HCT116 (cell line): ENCODE data around the gene IFITM2. TPM values are rescaled to one million over a fixed set of nuclear protein-coding genes. Genes with fewer than 3 reads are reported as not detected.

Experiments used
- ATAC-seq: fragments of 200-7000 bp; cut with Tn5 transposase; 2 replicates; pipeline ENCODE4 v1.9.1; 2020; ENCODE audit warnings: mild to moderate bottlenecking, moderate library complexity
- BruUV-seq: library from RNA; stranded (reverse); fragments of 400-500 nt; replicated peaks from 2 replicates; lab custom pipeline; 2021; lab: Mats Ljungman, UMichigan
- CTCF ChIA-PET: fragments of 300-600 bp; sonication (Branson Sonifier 250); formaldehyde crosslinking; loops from one replicate; lab custom pipeline; 2021; ENCODE audit warnings: antibody characterized with exemption; lab: Charles Lee
- POLR2A ChIA-PET: fragments of 300-600, 350-600 bp; sonication (Branson Sonifier 250); formaldehyde crosslinking; loops from one replicate; lab custom pipeline; 2021; ENCODE audit warnings: antibody characterized with exemption; lab: Charles Lee
- RAD21 ChIA-PET, 2 experiments: fragments of 300-600 bp; sonication (Branson Sonifier 250); formaldehyde crosslinking; loops; one replicate each; lab custom pipeline; 2023; ENCODE audit warnings: low total read pairs in 2 of 2; ENCODE audit not compliant: uncharacterized antibody in 2 of 2, unreplicated experiment in 2 of 2, low non-redundant PET in 1 of 2; lab: Charles Lee
- DNase-seq: peaks from one replicate; pipeline ENCODE4 v3.0.0-alpha.2; 2010; ENCODE audit warnings: low read depth, low spot score
- H2AFZ ChIP-seq: fragments of 200-600 bp; shearing (Covaris generic), sonication (generic); 2 replicates; pipeline ENCODE4 v1.6.1; 2017; ENCODE audit warnings: low read depth, mixed run types, mixed read lengths, antibody characterized with exemption, low read length; ENCODE audit not compliant: poor library complexity, severe bottlenecking
- H3K27ac ChIP-seq: 2 replicates; pipeline ENCODE4 v1.5.1; 2012; ENCODE audit warnings: low read depth, low read length
- H3K27me3 ChIP-seq: fragments of 200-600 bp; sonication (generic); 2 replicates; pipeline ENCODE4 v1.6.1; 2016; ENCODE audit warnings: mixed run types, low read length, mixed read lengths; ENCODE audit not compliant: insufficient read depth
- H3K36me3 ChIP-seq, 2 experiments: fragments of 200-500 bp in 1 of 2; fragments of 200-600 bp in 1 of 2; sonication (Bioruptor generic) in 1 of 2; sonication (generic) in 1 of 2; 2 replicates each; pipeline versions ENCODE4 v1.5.1 to v1.6.1; 2014 to 2016; ENCODE audit warnings: low read length in 2 of 2, inconsistent platforms in 1 of 2, mixed read lengths in 1 of 2, mixed run types in 1 of 2; ENCODE audit not compliant: insufficient read depth in 2 of 2, control insufficient read depth in 1 of 2
- H3K4me1 ChIP-seq, 2 experiments: fragments of 200-600 bp in 1 of 2; sonication (generic) in 1 of 2; 2 replicates each; pipeline versions ENCODE4 v1.5.1 to v1.6.1; 2012 to 2017; ENCODE audit warnings: low read length in 2 of 2, inconsistent platforms in 1 of 2, mild to moderate bottlenecking in 1 of 2, mixed read lengths in 1 of 2, mixed run types in 1 of 2, moderate library complexity in 1 of 2; ENCODE audit not compliant: insufficient read depth in 2 of 2, control insufficient read depth in 1 of 2
- H3K4me2 ChIP-seq: fragments of 200-600 bp; sonication (generic); 2 replicates; pipeline ENCODE4 v1.6.1; 2017; ENCODE audit warnings: mixed run types, low read length, mixed read lengths
- H3K4me3 ChIP-seq, 2 experiments: fragments of 200-600 bp in 1 of 2; sonication (generic) in 1 of 2; replicated peaks in 1 of 2; 2 replicates each; pipeline ENCODE4 v1.5.1; 2011 to 2016; ENCODE audit warnings: low read length in 2 of 2, control low read depth in 1 of 2, low read depth in 1 of 2, mild to moderate bottlenecking in 1 of 2, mixed read lengths in 1 of 2, mixed run types in 1 of 2
- H3K79me2 ChIP-seq: fragments of 200-600 bp; sonication (generic); 2 replicates; pipeline ENCODE4 v1.6.1; 2017; ENCODE audit warnings: mild to moderate bottlenecking, mixed run types, low read length, moderate library complexity, mixed read lengths; ENCODE audit not compliant: insufficient read depth
- H3K9ac ChIP-seq: fragments of 200-600 bp; sonication (generic); 2 replicates; pipeline ENCODE4 v1.6.1; 2016; ENCODE audit warnings: low read length, mixed read lengths
- H3K9me2 ChIP-seq: fragments of 200-600 bp; sonication (generic), shearing (Covaris generic); 2 replicates; pipeline ENCODE4 v1.6.1; 2017; ENCODE audit warnings: mixed run types, mild to moderate bottlenecking, moderate library complexity; ENCODE audit not compliant: insufficient read depth
- H3K9me3 ChIP-seq, 2 experiments: fragments of 200-500 bp in 1 of 2; fragments of 200-600 bp in 1 of 2; sonication (Bioruptor generic) in 1 of 2; sonication (generic) in 1 of 2; 2 replicates each; pipeline ENCODE4 v1.6.1; 2014 to 2017; ENCODE audit warnings: low read length in 2 of 2, mixed read lengths in 2 of 2, inconsistent platforms in 1 of 2, low read depth in 1 of 2, mild to moderate bottlenecking in 1 of 2, mixed run types in 1 of 2, moderate library complexity in 1 of 2; ENCODE audit not compliant: control insufficient read depth in 1 of 2, insufficient read depth in 1 of 2
- H4K20me1 ChIP-seq: fragments of 200-600 bp; sonication (generic), shearing (Covaris generic); 2 replicates; pipeline ENCODE4 v1.6.1; 2017; ENCODE audit warnings: mixed run types, mild to moderate bottlenecking, moderate library complexity; ENCODE audit not compliant: insufficient read depth
- CBX3 ChIP-seq: IDR thresholded peaks from 2 replicates; pipeline ENCODE4 v1.6.1; 2012; ENCODE audit warnings: low read depth
- CEBPB ChIP-seq: IDR thresholded peaks from 2 replicates; pipeline ENCODE4 v1.6.1; 2012; ENCODE audit warnings: low read depth
- CTCF ChIP-seq, 3 experiments: fragments of 200-600 bp in 1 of 3; sonication (generic) in 1 of 3; IDR thresholded peaks in 2 of 3; conservative IDR thresholded peaks in 1 of 3; 2 replicates each; pipeline ENCODE4 v1.5.1; 2012 to 2017; ENCODE audit warnings: low read depth in 2 of 3, low read length in 2 of 3, antibody characterized with exemption in 1 of 3, borderline replicate concordance in 1 of 3, control low read depth in 1 of 3, mild to moderate bottlenecking in 1 of 3, mixed read lengths in 1 of 3, mixed run types in 1 of 3, moderate library complexity in 1 of 3; ENCODE audit not compliant: insufficient read depth in 1 of 3
- EGR1 ChIP-seq: IDR thresholded peaks from 2 replicates; pipeline ENCODE4 v1.6.1; 2012; ENCODE audit warnings: low read depth
- ELF1 ChIP-seq: IDR thresholded peaks from 2 replicates; pipeline ENCODE4 v1.6.1; 2012; ENCODE audit warnings: low read depth, borderline replicate concordance
- EZH2phosphoT487 ChIP-seq: fragments of 200-600 bp; IDR thresholded peaks from 2 replicates; pipeline ENCODE4 v1.6.1; 2018; ENCODE audit warnings: antibody characterized with exemption, borderline replicate concordance
- JUND ChIP-seq: IDR thresholded peaks from 2 replicates; pipeline ENCODE4 v1.6.1; 2012
- MAX ChIP-seq: IDR thresholded peaks from 2 replicates; pipeline ENCODE4 v1.6.1; 2012
- POLR2A ChIP-seq: IDR thresholded peaks from 2 replicates; pipeline ENCODE4 v1.7.0; 2011; ENCODE audit warnings: borderline replicate concordance; ENCODE audit not compliant: insufficient read depth, insufficient read length; ENCODE audit errors: extremely low read depth
- REST ChIP-seq: IDR thresholded peaks from 2 replicates; pipeline ENCODE4 v1.6.1; 2012; ENCODE audit warnings: low read depth
- SIN3A ChIP-seq: IDR thresholded peaks from 2 replicates; pipeline ENCODE4 v1.6.1; 2012; ENCODE audit warnings: low read depth
- SRF ChIP-seq: IDR thresholded peaks from 2 replicates; pipeline ENCODE4 v1.6.1; 2012; ENCODE audit warnings: low read depth
- TCF7L2 ChIP-seq: IDR thresholded peaks from 2 replicates; pipeline ENCODE4 v1.7.0; 2011; ENCODE audit warnings: borderline replicate concordance, inconsistent platforms; ENCODE audit not compliant: insufficient read depth, insufficient read length; ENCODE audit errors: extremely low read depth
- ZFX ChIP-seq: fragments of 450-650 bp; IDR thresholded peaks from 2 replicates; pipeline ENCODE4 v1.6.1; 2017
- intact Hi-C: fragments of 100-400 bp; cut with micrococcal nuclease; formaldehyde crosslinking; loops from 2 replicates; pipeline ENCODE4 v1.10.0; 2022
- total RNA-seq: library from RNA; stranded (reverse); gene quantifications from one replicate; pipeline ENCODE4 v1.2.1, GENCODE V29; 2021; ENCODE audit not compliant: unreplicated experiment

Gene IFITM2
- total RNA-seq, 1 experiment from 2014 or later = 106 TPM

GRCh38 chr11:269146-269890, 38.3 kb upstream of the IFITM2 start:
- no peak overlapping the region for H3K9ac ChIP-seq
- no peak overlapping the region for H3K27ac ChIP-seq
- DNase-seq (no peak), ATAC-seq (no peak)
- H3K36me3 ChIP-seq = no peaks in the 10 kb centered on the region
- ChIA-PET CTCF (no interaction called here), POLR2A (no interaction called here), RAD21 (no interaction called here)
- BruUV-seq = no TSS peak
- no peaks in the 10 kb centered on the region for H3K27me3 ChIP-seq
- peaks cover 8 to 12% of the 10 kb centered on the region in 2 experiments for H3K4me1 ChIP-seq
- H2AFZ ChIP-seq = no peak overlapping the region
- no peaks in the 10 kb centered on the region for H3K79me2 ChIP-seq
- H3K4me3 ChIP-seq = no peak overlapping the region
- no peak for TF ChIP-seq CTCF (IDR thresholded peaks at IDR 0.05 in 2 of 3, conservative IDR thresholded peaks at IDR 0.05 in 1 of 3; ENCODE audit: borderline replicate concordance in 1 of 3, insufficient read depth in 1 of 3, low read depth in 2 of 3, low read length in 2 of 3)
- no peaks in the 10 kb centered on the region for H3K9me2 ChIP-seq
- intact Hi-C loops = no loop called here
- no peaks in the 10 kb centered on the region for H4K20me1 ChIP-seq
- no peak overlapping the region for H3K4me2 ChIP-seq
- H3K9me3 ChIP-seq = no peaks in the 10 kb centered on the region

GRCh38 chr11:270451-271318, 36.9 kb upstream of the IFITM2 start:
- H3K4me1 ChIP-seq = peaks cover 8 to 12% of the 10 kb centered on the region in 2 experiments
- ChIA-PET POLR2A (no interaction called here), RAD21 (no interaction called here), CTCF (no interaction called here)
- H3K9me2 ChIP-seq = no peaks in the 10 kb centered on the region
- H3K4me2 ChIP-seq = no peak overlapping the region
- no peaks in the 10 kb centered on the region for H4K20me1 ChIP-seq
- no peaks in the 10 kb centered on the region for H3K79me2 ChIP-seq
- no peak overlapping the region for H3K4me3 ChIP-seq
- no peak overlapping the region for H3K27ac ChIP-seq
- BruUV-seq = no TSS peak
- no peak for DNase-seq
- H3K27me3 ChIP-seq = no peaks in the 10 kb centered on the region
- H3K9ac ChIP-seq = no peak overlapping the region
- H3K9me3 ChIP-seq = no peaks in the 10 kb centered on the region
- H2AFZ ChIP-seq = no peak overlapping the region
- H3K36me3 ChIP-seq = no peaks in the 10 kb centered on the region
- no peak for ATAC-seq
- intact Hi-C loops = no loop called here
- no peak for TF ChIP-seq SRF
- no peak for TF ChIP-seq MAX
- TF ChIP-seq TCF7L2 = no peak
- no peak for TF ChIP-seq EGR1
- TF ChIP-seq ELF1 = no peak
- TF ChIP-seq EZH2phosphoT487 = no peak
- TF ChIP-seq REST = no peak
- no peak for TF ChIP-seq CEBPB
- TF ChIP-seq CBX3 = no peak
- TF ChIP-seq POLR2A = no peak
- no peak for TF ChIP-seq SIN3A
- TF ChIP-seq JUND = no peak
- no peak for TF ChIP-seq ZFX
